ENCODE data around the gene EVL. TPM values are rescaled to one million over a fixed set of nuclear protein-coding genes. Genes with fewer than 3 reads are reported as not detected.

EVL gene
- total RNA-seq, 6 experiments from 2014 or later = 1.2 to 4.8 (median 2.0) TPM

GRCh38 chr14:100066962-100067361 lies 1.7 kb downstream of the EVL start:
- no peak overlapping the region for H3K27ac Mint-ChIP-seq
- no peak for DNase-seq
- no peaks in the 10 kb centered on the region for H3K9me3 Mint-ChIP-seq
- H3K4me3 Mint-ChIP-seq = no peak overlapping the region
- H3K36me3 Mint-ChIP-seq (ENCODE audit: low read depth) = no peaks in the 10 kb centered on the region; the same call in 1 of the 2 replicates
- peaks cover 12% of the 10 kb centered on the region for H3K27me3 Mint-ChIP-seq (ENCODE audit: insufficient read depth)
- TF ChIP-seq, protein P1, sequence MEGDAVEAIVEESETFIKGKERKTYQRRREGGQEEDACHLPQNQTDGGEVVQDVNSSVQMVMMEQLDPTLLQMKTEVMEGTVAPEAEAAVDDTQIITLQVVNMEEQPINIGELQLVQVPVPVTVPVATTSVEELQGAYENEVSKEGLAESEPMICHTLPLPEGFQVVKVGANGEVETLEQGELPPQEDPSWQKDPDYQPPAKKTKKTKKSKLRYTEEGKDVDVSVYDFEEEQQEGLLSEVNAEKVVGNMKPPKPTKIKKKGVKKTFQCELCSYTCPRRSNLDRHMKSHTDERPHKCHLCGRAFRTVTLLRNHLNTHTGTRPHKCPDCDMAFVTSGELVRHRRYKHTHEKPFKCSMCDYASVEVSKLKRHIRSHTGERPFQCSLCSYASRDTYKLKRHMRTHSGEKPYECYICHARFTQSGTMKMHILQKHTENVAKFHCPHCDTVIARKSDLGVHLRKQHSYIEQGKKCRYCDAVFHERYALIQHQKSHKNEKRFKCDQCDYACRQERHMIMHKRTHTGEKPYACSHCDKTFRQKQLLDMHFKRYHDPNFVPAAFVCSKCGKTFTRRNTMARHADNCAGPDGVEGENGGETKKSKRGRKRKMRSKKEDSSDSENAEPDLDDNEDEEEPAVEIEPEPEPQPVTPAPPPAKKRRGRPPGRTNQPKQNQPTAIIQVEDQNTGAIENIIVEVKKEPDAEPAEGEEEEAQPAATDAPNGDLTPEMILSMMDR (IDR thresholded peaks at IDR 0.05) = no peak
- peaks cover 11% of the 10 kb centered on the region for H3K4me1 Mint-ChIP-seq (ENCODE audit: low read depth)

GRCh38 chr14:100067481-100067880 lies 2.3 kb downstream of the EVL start:
- Mint-ChIP-seq H3K36me3 (ENCODE audit: low read depth) (no peaks in the 10 kb centered on the region; the same call in 1 of the 2 replicates), H3K4me3 (no peak overlapping the region), H3K27ac (no peak overlapping the region), H3K9me3 (no peaks in the 10 kb centered on the region), H3K27me3 (ENCODE audit: insufficient read depth) (peaks cover 10% of the 10 kb centered on the region), H3K4me1 (ENCODE audit: low read depth) (peaks cover 11% of the 10 kb centered on the region)
- no peak for DNase-seq
- TF ChIP-seq, protein P1 (IDR thresholded peaks at IDR 0.05) = no peak

GRCh38 chr14:100067971-100068959 lies 3.0 kb downstream of the EVL start:
- TF ChIP-seq, protein P1 (IDR thresholded peaks at IDR 0.05) = no peak
- Mint-ChIP-seq H3K27me3 (ENCODE audit: insufficient read depth) (peaks cover 14% of the 10 kb centered on the region), H3K9me3 (no peaks in the 10 kb centered on the region), H3K27ac (no peak overlapping the region), H3K36me3 (ENCODE audit: low read depth) (no peaks in the 10 kb centered on the region; the same call in 1 of the 2 replicates), H3K4me3 (no peak overlapping the region), H3K4me1 (ENCODE audit: low read depth) (peaks cover 11% of the 10 kb centered on the region)
- DNase-seq = no peak

- Mint-ChIP-seq H3K9me3 (no peaks in the 10 kb centered on the region), H3K4me3 (no peak overlapping the region), H3K27ac (no peak overlapping the region), H3K27me3 (ENCODE audit: insufficient read depth) (peaks cover 15% of the 10 kb centered on the region), H3K36me3 (ENCODE audit: low read depth) (no peaks in the 10 kb centered on the region; the same call in 1 of the 2 replicates), H3K4me1 (ENCODE audit: low read depth) (peaks cover 11% of the 10 kb centered on the region)
- TF ChIP-seq, protein P1 (IDR thresholded peaks at IDR 0.05) = no peak
- DNase-seq = no peak
Measured at GRCh38 chr14:100069161-100069800, 4.1 kb downstream of the EVL start.

GRCh38 chr14:100070310-100070709 lies 5.1 kb downstream of the EVL start:
- Mint-ChIP-seq H3K9me3 (no peaks in the 10 kb centered on the region), H3K4me1 (ENCODE audit: low read depth) (peaks cover 11% of the 10 kb centered on the region), H3K36me3 (ENCODE audit: low read depth) (no peaks in the 10 kb centered on the region; the same call in 1 of the 2 replicates), H3K4me3 (no peak overlapping the region), H3K27me3 (ENCODE audit: insufficient read depth) (peaks cover 20% of the 10 kb centered on the region), H3K27ac (no peak overlapping the region)
- DNase-seq = no peak
- TF ChIP-seq, protein P1 (IDR thresholded peaks at IDR 0.05) = no peak
